ENCODE data around the gene GBE1. TPM values are rescaled to one million over a fixed set of nuclear protein-coding genes. Genes with fewer than 3 reads are reported as not detected.
"Not testable (repeated sequence)": the region's sequence is repeated elsewhere in the genome, so short reads cannot be mapped to it uniquely, and the experiment has no call there.

Gene GBE1
- total RNA-seq, 1 experiment from 2014 or later: 12.7 TPM

- BruUV-seq (replicated peaks): no TSS peak
- H3K27ac Mint-ChIP-seq (ENCODE audit: unreplicated experiment): no peak overlapping the region
- H3K27me3 Mint-ChIP-seq (ENCODE audit: unreplicated experiment): no peaks in the 10 kb centered on the region
- no peak for DNase-seq
- H3K9me3 Mint-ChIP-seq (ENCODE audit: low read depth, unreplicated experiment): no peaks in the 10 kb centered on the region
- intact Hi-C loops (cut with micrococcal nuclease; ENCODE audit: unreplicated experiment): no loop called here
- no peaks in the 10 kb centered on the region for H3K36me3 Mint-ChIP-seq (ENCODE audit: insufficient read depth, unreplicated experiment)
- H3K4me1 Mint-ChIP-seq (ENCODE audit: low read depth, unreplicated experiment): no peaks in the 10 kb centered on the region
- H3K4me3 Mint-ChIP-seq (ENCODE audit: low read depth, unreplicated experiment): no peak overlapping the region
- no peak for TF ChIP-seq CTCF (IDR thresholded peaks at IDR 0.05; ENCODE audit: unreplicated experiment)
- CTCF ChIA-PET: no interaction called here
These were observed 8.8 kb downstream of the GBE1 start for GRCh38 chr3:81752604-81753003.

- Mint-ChIP-seq H3K27me3 (ENCODE audit: unreplicated experiment) (no peaks in the 10 kb centered on the region), H3K27ac (ENCODE audit: unreplicated experiment) (no peak overlapping the region), H3K9me3 (ENCODE audit: low read depth, unreplicated experiment) (no peaks in the 10 kb centered on the region), H3K36me3 (ENCODE audit: insufficient read depth, unreplicated experiment) (no peaks in the 10 kb centered on the region), H3K4me1 (ENCODE audit: low read depth, unreplicated experiment) (peaks cover under 1% of the 10 kb centered on the region), H3K4me3 (ENCODE audit: low read depth, unreplicated experiment) (no peak overlapping the region)
- no peak for DNase-seq
- CTCF ChIA-PET: no interaction called here
- intact Hi-C loops (cut with micrococcal nuclease; ENCODE audit: unreplicated experiment): no loop called here
- TF ChIP-seq CTCF (IDR thresholded peaks at IDR 0.05; ENCODE audit: unreplicated experiment): no peak
- no TSS peak for BruUV-seq (replicated peaks)
These were observed 12.2 kb downstream of the GBE1 start for GRCh38 chr3:81749265-81749664.

GRCh38 chr3:81747280-81747679 lies 14.2 kb downstream of the GBE1 start:
- CTCF ChIA-PET; DNase-seq; H3K9me3 Mint-ChIP-seq (ENCODE audit: low read depth, unreplicated experiment); BruUV-seq (replicated peaks); H3K4me3 Mint-ChIP-seq (ENCODE audit: low read depth, unreplicated experiment); intact Hi-C loops (cut with micrococcal nuclease; ENCODE audit: unreplicated experiment); H3K27me3 Mint-ChIP-seq (ENCODE audit: unreplicated experiment); H3K27ac Mint-ChIP-seq (ENCODE audit: unreplicated experiment); H3K36me3 Mint-ChIP-seq (ENCODE audit: insufficient read depth, unreplicated experiment): not testable (repeated sequence)
- peaks cover 19% of the 10 kb centered on the region for H3K4me1 Mint-ChIP-seq (ENCODE audit: low read depth, unreplicated experiment)

GRCh38 chr3:81744366-81744765 lies 17.1 kb downstream of the GBE1 start:
- no peak for TF ChIP-seq CTCF (IDR thresholded peaks at IDR 0.05; ENCODE audit: unreplicated experiment)
- no peak for DNase-seq
- H3K27ac Mint-ChIP-seq (ENCODE audit: unreplicated experiment): peak overlapping the region; percentile 92
- no peaks in the 10 kb centered on the region for H3K9me3 Mint-ChIP-seq (ENCODE audit: low read depth, unreplicated experiment)
- H3K27me3 Mint-ChIP-seq (ENCODE audit: unreplicated experiment): no peaks in the 10 kb centered on the region
- H3K4me1 Mint-ChIP-seq (ENCODE audit: low read depth, unreplicated experiment): peaks cover 19% of the 10 kb centered on the region
- H3K4me3 Mint-ChIP-seq (ENCODE audit: low read depth, unreplicated experiment): no peak overlapping the region
- intact Hi-C loops (cut with micrococcal nuclease; ENCODE audit: unreplicated experiment): no loop called here
- BruUV-seq (replicated peaks): no TSS peak
- CTCF ChIA-PET: no interaction called here
- H3K36me3 Mint-ChIP-seq (ENCODE audit: insufficient read depth, unreplicated experiment): no peaks in the 10 kb centered on the region

GRCh38 chr3:81743096-81744025 lies 18.1 kb downstream of the GBE1 start:
- no peak for TF ChIP-seq CTCF (IDR thresholded peaks at IDR 0.05; ENCODE audit: unreplicated experiment)
- no peaks in the 10 kb centered on the region for H3K36me3 Mint-ChIP-seq (ENCODE audit: insufficient read depth, unreplicated experiment)
- DNase-seq: no peak
- no peaks in the 10 kb centered on the region for H3K27me3 Mint-ChIP-seq (ENCODE audit: unreplicated experiment)
- BruUV-seq (replicated peaks): no TSS peak
- intact Hi-C loops (cut with micrococcal nuclease; ENCODE audit: unreplicated experiment): no loop called here
- H3K4me1 Mint-ChIP-seq (ENCODE audit: low read depth, unreplicated experiment): peaks cover 19% of the 10 kb centered on the region
- CTCF ChIA-PET: no interaction called here
- H3K27ac Mint-ChIP-seq (ENCODE audit: unreplicated experiment): peak overlapping the region; percentile 92
- no peaks in the 10 kb centered on the region for H3K9me3 Mint-ChIP-seq (ENCODE audit: low read depth, unreplicated experiment)
- H3K4me3 Mint-ChIP-seq (ENCODE audit: low read depth, unreplicated experiment): peak overlapping the region; percentile 7
